GM18508 (cell line): Measurements from ENCODE around the gene HACL1.
"Not testable (repeated sequence)": the region's sequence is repeated elsewhere in the genome, so short reads cannot be mapped to it uniquely, and the experiment has no call there.

Experiments used
- ATAC-seq: cut with Tn5 transposase; IDR thresholded peaks from one replicate; pipeline ENCODE4 v1.9.1; 2021; ENCODE audit warnings: moderate number of reproducible peaks; ENCODE audit not compliant: insufficient read depth, unreplicated experiment

The HACL1 gene

DNA sequence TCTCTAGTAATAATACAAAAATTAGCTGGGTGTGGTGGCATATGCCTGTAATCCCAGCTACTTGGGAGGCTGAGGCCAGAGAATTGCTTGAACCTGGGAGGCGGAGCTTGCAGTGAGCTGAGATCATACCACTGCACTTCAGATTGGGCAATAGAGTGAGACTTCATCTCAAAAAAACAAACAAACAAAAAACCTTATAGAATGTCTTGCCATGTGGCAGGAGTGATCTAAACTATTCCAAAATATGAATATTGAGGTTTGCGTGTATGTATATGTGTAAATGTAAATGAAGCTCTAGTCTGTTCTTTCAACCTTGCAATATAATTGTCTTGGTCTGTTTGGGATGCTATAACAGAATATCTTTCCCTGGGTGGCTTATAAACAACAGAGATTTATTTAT lies 68.8 kb downstream of the HACL1 start:
- not testable (repeated sequence) for ATAC-seq

DNA sequence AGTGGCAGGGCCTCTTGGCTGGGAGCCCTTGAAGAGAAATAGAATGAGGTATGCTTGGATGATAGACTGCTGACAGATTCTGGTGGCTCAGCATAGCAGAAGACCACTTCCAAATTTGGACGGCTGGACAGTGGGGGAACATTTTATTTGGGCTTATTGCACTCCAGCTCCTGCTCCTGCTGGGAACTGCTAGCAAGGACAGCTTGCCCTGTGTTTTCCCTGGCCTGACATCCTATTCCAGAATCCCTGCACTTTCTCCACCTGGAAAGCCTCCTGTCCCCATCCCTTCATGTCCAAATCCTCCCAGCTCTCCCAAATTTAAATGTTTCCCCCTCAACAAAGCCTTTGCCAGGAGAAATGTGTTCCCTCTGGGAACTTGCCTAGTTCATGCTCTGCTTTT lies 70.0 kb downstream of the HACL1 start:
- ATAC-seq, result no peak

- ATAC-seq, result no peak
These were observed 72.4 kb downstream of the HACL1 start for GRCh38 chr3:15528854-15529537.

DNA sequence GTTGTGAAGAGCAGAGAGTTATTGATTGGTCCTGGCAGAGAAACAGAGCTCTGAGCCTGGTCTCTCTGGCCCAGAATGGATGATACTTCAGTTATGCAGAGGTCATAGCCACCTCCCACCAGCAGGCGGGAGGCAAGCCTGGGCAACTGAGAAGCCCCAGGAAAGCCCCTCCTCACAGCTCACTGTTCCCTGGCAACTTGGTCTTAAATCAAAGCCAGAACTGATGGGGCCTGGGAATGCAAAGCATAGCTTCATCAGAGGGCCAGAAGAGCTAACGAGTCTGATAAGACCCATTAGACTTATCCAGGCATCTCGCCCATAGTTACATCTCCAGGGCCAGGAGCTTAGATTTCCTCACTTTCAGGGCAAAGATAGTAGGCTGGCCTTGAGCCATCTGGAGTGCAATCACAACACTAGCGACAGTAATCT lies 74.3 kb downstream of the HACL1 start:
- no peak for ATAC-seq

DNA sequence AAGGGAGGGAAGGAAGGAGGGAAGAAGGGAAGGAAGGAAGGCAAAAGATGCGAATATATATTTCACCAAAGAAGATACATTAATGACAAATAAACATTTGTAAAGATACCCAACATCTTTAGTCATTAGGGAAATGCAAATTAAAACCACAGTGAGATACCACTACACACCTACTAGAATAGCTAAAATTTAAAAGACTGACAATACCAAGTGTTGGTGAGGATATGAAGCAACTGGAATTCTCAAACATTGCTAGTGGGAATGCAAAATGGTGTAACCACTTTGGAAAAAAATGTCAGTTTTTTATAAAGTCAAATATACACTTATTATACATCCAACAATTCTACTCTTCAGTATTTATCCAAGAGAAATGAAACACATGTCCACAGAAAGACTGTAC lies 75.6 kb downstream of the HACL1 start:
- no peak for ATAC-seq

GRCh38 chr3:15523660-15524417 lies 77.5 kb downstream of the HACL1 start:
- ATAC-seq, result no peak

DNA sequence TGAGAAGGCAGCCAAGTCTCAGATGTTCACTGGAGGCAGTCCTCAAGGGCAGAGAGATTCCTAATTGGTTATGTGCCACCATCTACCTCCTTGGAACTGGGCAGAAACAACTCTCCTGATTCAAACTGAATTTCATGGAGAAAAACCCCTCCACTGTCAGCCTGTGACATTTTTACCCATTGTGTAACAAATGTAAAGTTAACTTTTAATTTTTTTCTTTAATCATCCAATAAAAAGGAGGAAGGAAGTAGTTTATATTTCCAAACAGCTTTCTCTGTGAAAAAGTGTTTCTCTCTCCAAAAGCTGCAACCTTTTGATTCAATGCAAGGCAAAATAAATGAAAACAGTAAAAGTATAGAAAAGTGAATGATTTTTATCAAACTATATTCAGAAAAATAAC lies 79.4 kb downstream of the HACL1 start:
- no peak for ATAC-seq

DNA sequence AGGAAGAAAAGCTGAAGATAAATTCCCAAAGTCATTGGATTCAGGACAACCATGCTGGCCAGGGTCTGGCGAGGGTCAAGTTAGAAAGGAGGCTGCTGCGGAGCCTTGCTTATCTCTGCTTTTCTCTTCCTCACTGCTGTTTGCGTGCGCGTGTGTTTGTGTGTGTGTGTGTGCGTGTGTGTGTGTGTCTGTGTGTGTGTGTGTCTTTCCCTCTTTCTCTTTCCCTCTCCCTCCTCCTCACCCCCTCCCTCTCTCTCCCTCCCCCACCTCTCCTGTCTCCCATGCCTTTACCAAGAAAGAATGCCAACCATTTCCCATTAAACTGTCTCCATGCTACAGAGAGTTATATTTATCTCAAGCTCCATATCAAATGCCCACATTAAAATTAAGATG lies 79.8 kb downstream of the HACL1 start, which contains the start of gene COLQ:
Gene COLQ, minus strand, starts transcription at position 134 of the 393 bp plus-strand sequence. Its CDS starts 81 bp downstream, at position 53.
- ATAC-seq, result no peak

- no peak for ATAC-seq
These were observed 80.4 kb downstream of the HACL1 start for GRCh38 chr3:15520804-15521572.

GRCh38 chr3:15520185-15520584 lies 81.2 kb downstream of the HACL1 start:
- ATAC-seq, result no peak

DNA sequence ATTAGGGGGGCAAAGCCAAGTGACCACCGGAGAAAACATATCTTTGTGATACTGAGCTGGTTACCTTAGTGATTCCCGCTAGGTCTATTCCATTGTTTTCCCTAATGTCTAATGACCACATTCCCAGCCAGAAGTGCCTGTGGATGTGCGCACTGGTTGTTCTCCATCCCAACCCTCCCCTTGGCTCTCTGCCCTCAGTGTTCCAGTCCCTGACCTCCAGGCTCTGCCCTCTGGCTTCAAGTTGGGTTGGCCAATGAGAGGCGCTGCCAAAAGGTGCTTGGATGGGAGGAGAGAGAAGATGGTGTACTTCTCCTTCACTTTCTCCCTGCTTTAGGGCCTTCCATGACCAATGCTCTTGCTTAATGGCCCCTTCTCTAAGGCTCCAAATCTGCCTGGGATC lies 82.3 kb downstream of the HACL1 start:
- no peak for ATAC-seq

DNA sequence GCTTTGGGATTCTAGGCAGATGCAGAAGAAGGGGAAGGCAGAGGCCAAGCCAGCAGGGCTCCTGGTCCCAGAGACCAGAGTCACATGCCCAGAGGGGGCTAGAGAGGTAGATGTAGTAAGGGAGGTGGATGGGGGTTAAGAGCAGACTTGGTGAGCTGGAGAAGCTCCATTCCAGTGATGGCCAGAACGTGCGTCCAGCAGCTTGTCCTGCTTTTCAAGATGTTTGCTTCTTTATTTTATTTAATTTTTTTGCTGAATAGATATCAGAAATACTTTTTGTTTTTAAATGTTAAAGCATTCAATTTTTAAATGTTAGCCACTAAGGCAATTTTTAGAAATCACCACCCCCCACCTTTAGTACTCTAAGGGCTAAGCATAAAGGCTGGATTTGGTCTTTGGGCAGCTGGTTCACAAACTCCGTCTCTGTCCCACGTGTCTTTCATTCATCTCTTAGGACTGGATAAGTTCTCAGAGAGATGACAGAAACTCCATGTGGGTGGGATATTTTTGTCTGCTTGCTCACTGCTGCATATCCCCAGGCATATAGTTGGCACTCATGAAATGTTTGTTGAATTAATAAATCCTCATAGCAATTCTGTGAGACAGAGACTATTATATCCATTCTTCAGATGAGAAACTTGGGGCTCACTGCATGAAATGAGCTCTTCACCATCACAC lies 86.6 kb downstream of the HACL1 start:
- ATAC-seq, result no peak

- ATAC-seq, result no peak
These were observed 87.3 kb downstream of the HACL1 start for GRCh38 chr3:15513810-15514662.

DNA sequence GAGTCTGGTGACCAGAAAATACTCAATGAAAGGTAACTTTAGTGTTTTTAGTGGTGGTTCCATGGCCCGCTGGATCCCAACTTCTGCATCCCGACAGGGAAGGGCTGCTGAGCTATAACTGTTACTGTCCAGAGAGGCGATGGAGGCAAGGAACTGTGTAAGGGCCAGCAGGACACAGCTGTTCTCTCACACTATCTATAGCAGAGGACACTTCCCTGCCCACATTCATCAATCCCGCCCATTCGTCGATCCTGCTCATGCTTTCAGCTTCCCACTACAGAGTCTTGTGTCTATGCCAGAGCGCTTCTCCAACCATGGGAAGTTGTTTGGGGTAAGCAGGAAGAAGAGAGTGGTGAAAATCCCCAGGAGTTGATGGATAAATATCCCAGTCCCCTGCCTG lies 88.3 kb downstream of the HACL1 start:
- ATAC-seq, result no peak

DNA sequence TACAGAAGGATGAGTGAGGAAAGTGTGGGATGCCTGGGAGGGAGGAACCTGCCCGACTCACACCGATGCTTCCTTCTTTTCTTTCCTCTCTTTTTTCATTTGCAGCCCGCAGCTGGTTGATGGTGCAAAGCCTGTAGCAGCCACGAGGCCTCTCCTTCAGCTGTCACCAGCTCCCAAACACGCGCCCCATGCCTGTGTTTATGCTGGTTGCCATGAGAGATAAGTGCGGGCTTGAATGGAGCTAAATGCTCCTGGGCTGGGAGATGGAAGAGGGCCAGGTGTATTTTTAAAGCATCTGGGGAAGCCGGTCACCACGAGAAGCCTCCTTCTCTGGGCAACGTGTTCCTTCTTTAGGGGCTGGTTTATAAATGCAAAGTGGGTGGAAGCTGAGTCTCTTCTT lies 89.2 kb downstream of the HACL1 start:
- ATAC-seq, result no peak

- no peak for ATAC-seq
These were observed 90.2 kb downstream of the HACL1 start for GRCh38 chr3:15511156-15511555.
